Sigmoid colon (tissue), 7 donors: ENCODE results near the gene SUCLG1. TPM values are rescaled to one million over a fixed set of nuclear protein-coding genes. Genes with fewer than 3 reads are reported as not detected.
"Not testable (repeated sequence)": the region's sequence is repeated elsewhere in the genome, so short reads cannot be mapped to it uniquely, and the experiment has no call there.

ENCODE experiments used
- DNase-seq: peaks from one replicate; pipeline ENCODE4 v3.0.0-alpha.2; 2019
- H3K27ac ChIP-seq, 4 donors: fragments of 200-600 bp; sonication (generic); one replicate each; pipeline ENCODE4 v1.5.1; 2016 to 2019; ENCODE audit warnings: mild to moderate bottlenecking in 1 of 4
- H3K27me3 ChIP-seq, 3 donors: fragments of 200-600 bp; sonication (generic); one replicate each; pipeline ENCODE4 v1.5.1; 2019; ENCODE audit warnings: mild to moderate bottlenecking in 1 of 3
- H3K36me3 ChIP-seq, 4 donors: fragments of 200-600 bp; sonication (generic); one replicate each; pipeline ENCODE4 v1.5.1; 2016 to 2019
- H3K4me1 ChIP-seq, 4 donors: fragments of 200-600 bp; sonication (generic); one replicate each; pipeline ENCODE4 v1.5.1; 2017 to 2019
- H3K4me3 ChIP-seq, 4 donors: fragments of 200-600 bp; sonication (generic); one replicate each; pipeline ENCODE4 v1.5.1; 2017 to 2019; ENCODE audit warnings: mild to moderate bottlenecking in 2 of 4, moderate library complexity in 1 of 4
- H3K9me3 ChIP-seq, 4 donors: fragments of 200-600 bp in 3 of 4; sonication (generic) in 3 of 4; one replicate each; pipeline versions ENCODE4 v1.5.1 to v1.6.1; 2013 to 2019
- CTCF ChIP-seq, 4 experiments: fragments of 450-650 bp in 3 of 4; fragments of 200-600 bp in 1 of 4; IDR thresholded peaks; one replicate each; pipeline ENCODE4 v1.5.1; 2016 to 2019; ENCODE audit warnings: antibody characterized with exemption in 4 of 4, mild to moderate bottlenecking in 3 of 4, moderate library complexity in 2 of 4
- EP300 ChIP-seq, 4 donors: sonication (generic); formaldehyde crosslinking; IDR thresholded peaks; one replicate each; pipeline ENCODE4 v1.6.1; 2017; ENCODE audit warnings: antibody characterized with exemption in 4 of 4
- POLR2A ChIP-seq, 2 donors: fragments of 450-650 bp; IDR thresholded peaks; one replicate each; pipeline ENCODE4 v1.6.1; 2016; ENCODE audit warnings: antibody characterized with exemption in 2 of 2, mild to moderate bottlenecking in 2 of 2, moderate library complexity in 2 of 2
- POLR2AphosphoS5 ChIP-seq, 4 donors: sonication (generic); formaldehyde crosslinking; IDR thresholded peaks; one replicate each; pipeline ENCODE4 v1.6.1; 2017; ENCODE audit warnings: antibody characterized with exemption in 4 of 4
- WGBS, 2 donors: extraction: QIAGEN DNeasy Blood & Tissue Kit; methylation state at CpG; one replicate each; pipeline ENCODE4 v1.1.7; 2013; 5-methylcytosine and 5-hydroxymethylcytosine counted together
- intact Hi-C: fragments of 100-400 bp; cut with DNase I; formaldehyde crosslinking; loops from one replicate; pipeline ENCODE4 v1.15.1; 2023
- polyA plus RNA-seq, 3 donors: library from polyadenylated mRNA; stranded (reverse); fragments of 200-250 nt; gene quantifications; one replicate each; pipeline ENCODE4 v1.2.3, GENCODE V29; 2013
- total RNA-seq, 4 donors: library from RNA; depleted of rRNA; stranded (reverse); fragments of >200 nt; gene quantifications; one replicate each; pipeline ENCODE4 v1.1.0, GENCODE V29; 2016
- donor health status: healthy with polysubstance abuse.
- donor health status: Bipolar disorder and iron deficiency.
- donor health status: healthy.

Gene SUCLG1
- total and polyA plus RNA-seq, 7 donors, result 75.6 to 423 (median 125) TPM

GRCh38 chr2:84472856-84473565, 13.9 kb upstream of the SUCLG1 start:
- TF ChIP-seq EP300 (IDR thresholded peaks at IDR 0.05), result no peak
- TF ChIP-seq CTCF (IDR thresholded peaks at IDR 0.05), result no peak
- TF ChIP-seq POLR2A (IDR thresholded peaks at IDR 0.05), result no peak
- TF ChIP-seq POLR2AphosphoS5 (IDR thresholded peaks at IDR 0.05), result no peak
- 51 to 78% methylated on average over 6 of the region's 6 CpGs for WGBS, 2 donors
- H3K27ac ChIP-seq, result no peak overlapping the region

GRCh38 chr2:84472423-84472822, 13.3 kb upstream of the SUCLG1 start:
- H3K27ac ChIP-seq, intact Hi-C loops, DNase-seq, H3K4me1 ChIP-seq, H3K36me3 ChIP-seq, H3K4me3 ChIP-seq, H3K27me3 ChIP-seq: not testable (repeated sequence)
- WGBS, 2 donors, result 51 to 59% methylated on average over 2 of the region's 2 CpGs
- peaks cover 0 to 22% (median 3%) of the 10 kb centered on the region in 4 donors for H3K9me3 ChIP-seq

More at GRCh38 chr2:84472856-84473565, 13.9 kb upstream of the SUCLG1 start:
- intact Hi-C loops, result no loop called here
- Histone ChIP-seq H3K27me3 (no peaks in the 10 kb centered on the region), H3K4me3 (no peak overlapping the region), H3K36me3 (no peaks in the 10 kb centered on the region), H3K4me1 (no peaks in the 10 kb centered on the region), H3K9me3 (peaks cover 0 to 24% (median 3%) of the 10 kb centered on the region in 4 donors)
- DNase-seq, result no peak

DNA sequence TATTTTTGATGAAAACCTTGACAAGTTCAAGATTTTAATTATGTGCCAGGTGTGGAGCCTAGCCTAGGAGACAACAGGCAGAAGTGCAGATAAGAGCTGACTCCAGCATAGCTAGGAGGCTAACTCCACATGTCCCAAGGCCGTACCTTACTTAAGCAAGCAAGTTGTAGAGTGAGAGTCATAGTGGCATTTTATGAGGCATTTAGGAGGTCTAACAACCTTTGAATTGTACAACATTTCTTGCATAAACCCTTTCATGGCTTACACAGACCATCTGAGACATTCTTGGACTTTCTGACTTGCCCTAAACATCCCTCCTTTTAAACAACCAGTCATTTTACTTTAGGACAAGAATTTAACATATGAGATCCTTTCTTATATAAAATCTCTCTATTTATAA, 8.3 kb upstream of the SUCLG1 start:
- DNase-seq, result no peak
- no peak overlapping the region for H3K4me3 ChIP-seq
- peaks cover 0 to 15% (median 0%) of the 10 kb centered on the region in 4 donors for H3K9me3 ChIP-seq
- H3K36me3 ChIP-seq, result no peaks in the 10 kb centered on the region
- no peaks in the 10 kb centered on the region for H3K27me3 ChIP-seq
- WGBS, 2 donors, result 85 to 96% methylated on average over 1 of the region's 1 CpG
- TF ChIP-seq CTCF (IDR thresholded peaks at IDR 0.05), result no peak
- no peak for TF ChIP-seq EP300 (IDR thresholded peaks at IDR 0.05)
- TF ChIP-seq POLR2AphosphoS5 (IDR thresholded peaks at IDR 0.05), result no peak
- no peak for TF ChIP-seq POLR2A (IDR thresholded peaks at IDR 0.05)
- intact Hi-C loops, result no loop called here
- H3K27ac ChIP-seq, result no peak overlapping the region
- H3K4me1 ChIP-seq, result no peaks in the 10 kb centered on the region

DNA sequence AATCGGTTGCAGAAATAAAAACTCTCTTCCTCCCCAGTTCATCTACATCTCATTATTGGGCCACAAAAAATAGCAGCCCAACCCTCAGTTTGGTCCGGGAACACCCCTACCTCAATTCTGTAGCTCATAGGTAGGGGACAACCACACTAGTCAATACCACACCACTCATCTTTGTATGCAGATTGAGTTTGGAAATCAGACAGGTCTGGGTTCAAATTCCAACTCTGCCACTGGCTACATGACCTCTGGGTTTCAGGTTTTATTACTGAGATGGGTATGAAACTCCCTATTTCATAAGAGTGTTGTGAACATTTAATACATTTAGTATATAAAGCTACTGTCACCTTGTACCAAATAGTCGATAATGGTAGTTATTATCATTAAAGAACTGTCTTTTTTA, 2.2 kb upstream of the SUCLG1 start:
- TF ChIP-seq POLR2A (IDR thresholded peaks at IDR 0.05) (no peak), CTCF (IDR thresholded peaks at IDR 0.05) (no peak), POLR2AphosphoS5 (IDR thresholded peaks at IDR 0.05) (no peak), EP300 (IDR thresholded peaks at IDR 0.05) (no peak)
- DNase-seq, result no peak
- H3K27me3 ChIP-seq, result no peaks in the 10 kb centered on the region
- intact Hi-C loops, result no loop called here
- H3K36me3 ChIP-seq, result no peaks in the 10 kb centered on the region
- peaks cover 0 to 32% (median 25%) of the 10 kb centered on the region in 4 donors for H3K4me1 ChIP-seq
- no peak overlapping the region for H3K27ac ChIP-seq
- H3K4me3 ChIP-seq, result no peak overlapping the region
- no peaks in the 10 kb centered on the region for H3K9me3 ChIP-seq
- WGBS, 2 donors, result 85 to 91% methylated on average over 3 of the region's 3 CpGs

GRCh38 chr2:84460670-84461069, 1.6 kb upstream of the SUCLG1 start:
- H3K9me3 ChIP-seq, result no peaks in the 10 kb centered on the region
- no peaks in the 10 kb centered on the region for H3K36me3 ChIP-seq
- H3K4me3 ChIP-seq, result no peak overlapping the region
- 22 to 72% methylated on average over 2 of the region's 2 CpGs for WGBS, 2 donors
- H3K27ac ChIP-seq, result no peak overlapping the region
- H3K27me3 ChIP-seq, result no peaks in the 10 kb centered on the region
- H3K4me1 ChIP-seq, result peaks cover 0 to 39% (median 27%) of the 10 kb centered on the region in 4 donors
- intact Hi-C loops, result no loop called here
- DNase-seq, result no peak
- TF ChIP-seq EP300 (IDR thresholded peaks at IDR 0.05) (no peak), POLR2AphosphoS5 (IDR thresholded peaks at IDR 0.05) (no peak), CTCF (IDR thresholded peaks at IDR 0.05) (no peak), POLR2A (IDR thresholded peaks at IDR 0.05) (no peak)
